Measurements from ENCODE around the gene SOX5.

GRCh38 chr12:23510484-23510883 lies 439.0 kb downstream of the SOX5 start:
- TF ChIP-seq CTCF (IDR thresholded peaks at IDR 0.05): no peak
- TF ChIP-seq POLR2A (IDR thresholded peaks at IDR 0.05): no peak

Data from heart left ventricle (tissue), 13 donors.